Measurements from ENCODE around the gene DUOXA1.

DNA sequence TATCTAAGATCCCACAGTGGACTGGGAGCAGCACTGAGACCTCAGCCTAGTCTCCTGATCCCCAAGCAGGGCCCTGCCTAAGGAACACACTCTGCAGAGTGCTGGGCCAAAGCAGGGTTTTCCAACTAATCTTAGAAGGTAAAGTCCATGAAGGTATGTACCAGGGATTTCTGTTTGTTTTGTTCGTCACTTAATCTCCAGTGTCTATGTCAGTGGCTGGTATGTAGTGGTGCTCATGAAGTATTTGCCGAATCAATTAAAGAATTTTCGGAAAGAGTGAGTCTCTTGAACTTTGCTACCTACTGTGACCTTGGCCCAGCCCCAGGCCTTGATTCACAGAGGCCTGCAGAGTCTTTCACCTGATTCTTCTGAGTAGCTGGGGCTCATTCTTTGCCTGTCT, 1.8 kb upstream of the DUOXA1 start:
- TF ChIP-seq ZFP3 (CRISPR knock-in tag; IDR thresholded peaks at IDR 0.05) = no peak
- no peak for TF ChIP-seq ARNTL (CRISPR knock-in tag; IDR thresholded peaks at IDR 0.05; ENCODE audit: borderline replicate concordance, low read depth)
- TF ChIP-seq PPARA (CRISPR knock-in tag; IDR thresholded peaks at IDR 0.05; ENCODE audit: borderline replicate concordance) = no peak
- no peak for TF ChIP-seq ZFP30 (CRISPR knock-in tag; IDR thresholded peaks at IDR 0.05)

Data from SK-N-SH treated with all-trans-retinoic acid at 6 μM for 48 hours (cell line).